Left ventricle myocardium inferior (tissue), 1 donor: Measurements from ENCODE around the gene DCP1B. TPM values are rescaled to one million over a fixed set of nuclear protein-coding genes. Genes with fewer than 3 reads are reported as not detected.

Experiments used
- DNase-seq: peaks from one replicate; pipeline ENCODE4 v3.0.0-alpha.2; 2020
- H3K27ac ChIP-seq: fragments of 200-600 bp; replicated peaks from 2 replicates; pipeline ENCODE4 v1.8.0; 2021
- H3K27me3 ChIP-seq: fragments of 200-600 bp; 2 replicates; pipeline ENCODE4 v1.8.0; 2021; ENCODE audit warnings: low read depth
- H3K36me3 ChIP-seq: fragments of 200-600 bp; 2 replicates; pipeline ENCODE4 v1.8.0; 2021
- H3K4me1 ChIP-seq: fragments of 200-600 bp; 2 replicates; pipeline ENCODE4 v1.8.0; 2021
- H3K4me3 ChIP-seq: fragments of 200-600 bp; 2 replicates; pipeline ENCODE4 v1.8.0; 2021; ENCODE audit warnings: mild to moderate bottlenecking, moderate library complexity
- H3K9me3 ChIP-seq: fragments of 200-600 bp; replicated peaks from 2 replicates; pipeline ENCODE4 v1.8.0; 2021
- CTCF ChIP-seq: fragments of 200-600 bp; IDR thresholded peaks from 2 replicates; pipeline ENCODE4 v1.8.0; 2021; ENCODE audit warnings: antibody characterized with exemption, mild to moderate bottlenecking, borderline replicate concordance
- intact Hi-C: fragments of 100-400 bp; cut with micrococcal nuclease; formaldehyde crosslinking; loops from one replicate; pipeline ENCODE4 v1.11.0; 2022
- total RNA-seq: library from RNA; stranded (reverse); fragmentation: NEBNext Ultra II Directional; extraction: Animal tissue kit (Norgen Biotek cat#: 25700); gene quantifications from one replicate; pipeline ENCODE4 v1.2.1, GENCODE V29; 2021
- donor health status: DM: no; HTN: yes; CAD: no; lungs with severe emphysema.

Gene DCP1B
- total RNA-seq, 1 donor from 2014 or later, result 1.7 TPM

- Histone ChIP-seq H3K27me3 (peaks cover 11% of the 10 kb centered on the region), H3K9me3 (no peaks in the 10 kb centered on the region), H3K36me3 (peaks cover 12% of the 10 kb centered on the region), H3K4me1 (peaks cover 54% of the 10 kb centered on the region), H3K27ac (no peak overlapping the region), H3K4me3 (no peak overlapping the region)
- intact Hi-C loops, result loop anchor here (10.0 kb wide), 2 partner anchors 235 to 535 kb away; no protein-coding TSS in a partner anchor
- TF ChIP-seq CTCF, result no peak
- no peak for DNase-seq
Observed at GRCh38 chr12:2049604-2050540, 45.6 kb upstream of the DCP1B start.

DNA sequence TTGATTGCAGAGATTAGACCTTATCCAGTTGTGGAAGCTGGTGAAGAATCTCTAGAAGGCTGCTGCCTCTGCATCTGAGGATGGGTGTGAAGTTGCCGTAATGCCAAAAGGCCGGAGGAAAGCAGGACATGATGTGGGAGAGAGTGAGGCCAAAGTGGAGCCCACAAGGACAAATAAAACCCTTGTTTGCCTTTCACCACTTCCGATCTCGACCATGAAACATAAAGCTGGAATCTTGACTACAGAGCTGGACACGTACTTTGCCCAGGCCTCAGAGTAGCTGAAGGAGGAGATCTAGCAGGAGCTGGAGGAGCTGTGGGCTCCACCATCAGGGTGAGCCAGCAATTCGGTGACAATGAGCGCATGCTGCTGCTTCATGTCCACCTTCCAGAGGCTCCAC lies 43.5 kb upstream of the DCP1B start:
- no peaks in the 10 kb centered on the region for H3K9me3 ChIP-seq
- no peak for TF ChIP-seq CTCF
- no peak for DNase-seq
- peaks cover 12% of the 10 kb centered on the region for H3K36me3 ChIP-seq
- H3K27me3 ChIP-seq, result peaks cover 7% of the 10 kb centered on the region
- H3K27ac ChIP-seq, result no peak overlapping the region
- intact Hi-C loops, result no loop called here
- H3K4me1 ChIP-seq, result peaks cover 56% of the 10 kb centered on the region
- H3K4me3 ChIP-seq, result no peak overlapping the region

- TF ChIP-seq CTCF, result no peak
- H3K4me1 ChIP-seq, result peaks cover 58% of the 10 kb centered on the region
- peaks cover 12% of the 10 kb centered on the region for H3K36me3 ChIP-seq
- H3K9me3 ChIP-seq, result no peaks in the 10 kb centered on the region
- no peak for DNase-seq
- peaks cover 7% of the 10 kb centered on the region for H3K27me3 ChIP-seq
- H3K4me3 ChIP-seq, result no peak overlapping the region
- intact Hi-C loops, result no loop called here
- H3K27ac ChIP-seq, result no peak overlapping the region
Observed at GRCh38 chr12:2046957-2047356, 42.7 kb upstream of the DCP1B start.

GRCh38 chr12:2044165-2044564 lies 39.9 kb upstream of the DCP1B start:
- peaks cover 50% of the 10 kb centered on the region for H3K4me1 ChIP-seq
- no peaks in the 10 kb centered on the region for H3K9me3 ChIP-seq
- no peak for DNase-seq
- no peak overlapping the region for H3K4me3 ChIP-seq
- peaks cover 12% of the 10 kb centered on the region for H3K36me3 ChIP-seq
- intact Hi-C loops, result no loop called here
- peaks cover 7% of the 10 kb centered on the region for H3K27me3 ChIP-seq
- peak overlapping the region; percentile 50 for H3K27ac ChIP-seq
- TF ChIP-seq CTCF, result no peak

GRCh38 chr12:2043054-2043453 lies 38.8 kb upstream of the DCP1B start:
- intact Hi-C loops, result no loop called here
- Histone ChIP-seq H3K9me3 (no peaks in the 10 kb centered on the region), H3K4me1 (peaks cover 56% of the 10 kb centered on the region), H3K27me3 (peaks cover 2% of the 10 kb centered on the region), H3K27ac (no peak overlapping the region), H3K4me3 (no peak overlapping the region), H3K36me3 (peaks cover 12% of the 10 kb centered on the region)
- no peak for DNase-seq
- no peak for TF ChIP-seq CTCF
